Psoas muscle (tissue), 8 donors: ENCODE data around the gene IGSF6. TPM values are rescaled to one million over a fixed set of nuclear protein-coding genes. Genes with fewer than 3 reads are reported as not detected.
"Not testable (repeated sequence)": the region's sequence is repeated elsewhere in the genome, so short reads cannot be mapped to it uniquely, and the experiment has no call there.

ENCODE experiments used
- ATAC-seq, 4 donors: fragments of 200-7000 bp; cut with Tn5 transposase; one replicate each; pipeline ENCODE4 v1.9.1; 2020; ENCODE audit warnings: moderate library complexity in 3 of 4, mild to moderate bottlenecking in 2 of 4
- DNase-seq, 2 donors: peaks; one replicate each; pipeline ENCODE4 v3.0.0-alpha.2; 2020
- H3K27ac ChIP-seq: fragments of 200-600 bp; one replicate; pipeline ENCODE4 v1.8.0; 2022
- H3K27me3 ChIP-seq, 3 donors: fragments of 200-600 bp in 1 of 3; one replicate each; pipeline versions ENCODE4 v1.6.1 to v1.8.0; 2013 to 2022; ENCODE audit warnings: low read length in 2 of 3, mild to moderate bottlenecking in 2 of 3, moderate library complexity in 1 of 3; ENCODE audit not compliant: insufficient read depth in 3 of 3
- H3K36me3 ChIP-seq, 2 donors: fragments of 200-600 bp in 1 of 2; one replicate each; pipeline versions ENCODE4 v1.6.1 to v1.8.0; 2013 to 2022; ENCODE audit warnings: low read depth in 1 of 2, mild to moderate bottlenecking in 1 of 2, moderate library complexity in 1 of 2; ENCODE audit not compliant: insufficient read depth in 1 of 2
- H3K4me1 ChIP-seq: fragments of 200-600 bp; one replicate; pipeline ENCODE4 v1.8.0; 2022
- H3K4me3 ChIP-seq: fragments of 200-600 bp; one replicate; pipeline ENCODE4 v1.8.0; 2022; ENCODE audit warnings: mild to moderate bottlenecking
- H3K9me3 ChIP-seq: fragments of 200-600 bp; one replicate; pipeline ENCODE4 v1.8.0; 2022
- WGBS, 3 donors: extraction: QIAGEN DNeasy Blood & Tissue Kit; methylation state at CpG; one replicate each; pipeline versions ENCODE4 v1.1.6 to v1.1.7; 2013; 5-methylcytosine and 5-hydroxymethylcytosine counted together
- intact Hi-C, 2 donors: fragments of 100-400 bp; cut with DNase I; formaldehyde crosslinking; loops; one replicate each; pipeline versions ENCODE4 v1.11.0 to v1.14.2; 2022
- polyA plus RNA-seq, 3 donors: library from polyadenylated mRNA; stranded (reverse); fragments of 200-250 nt; gene quantifications; one replicate each; pipeline ENCODE4 v1.2.3, GENCODE V29; 2013
- total RNA-seq, 4 donors: library from RNA; stranded (reverse); fragmentation: NEBNext Ultra II Directional in 2 of 4; extraction: Animal tissue kit (Norgen Biotek cat#: 25700) in 2 of 4; gene quantifications; one replicate each; pipeline versions ENCODE4 v1.2.1 to v1.2.4, GENCODE V29; 2021 to 2023
- TF ChIP-seq, protein P1 (sequence below): fragments of 200-600 bp; IDR thresholded peaks from one replicate; pipeline ENCODE4 v1.8.0; 2022; ENCODE audit warnings: antibody characterized with exemption
- donor health status: healthy with polysubstance abuse.
- donor health status: DM: no; HTN: no; CAD: no; lungs with moderate emphysema.
- donor health status: Bipolar disorder and iron deficiency.
- donor health status: healthy.
- donor health status: DM: yes; HTN: yes; CAD: no.
- donor health status: DM: no; HTN: no; CAD: no.
- donor health status: DM: no; HTN: no; CAD: no.
- donor health status: DM: yes; HTN: yes; CAD: no.

Gene IGSF6
- total and polyA plus RNA-seq, 7 donors, result 0.15 to 3.0 (median 1.4) TPM

DNA sequence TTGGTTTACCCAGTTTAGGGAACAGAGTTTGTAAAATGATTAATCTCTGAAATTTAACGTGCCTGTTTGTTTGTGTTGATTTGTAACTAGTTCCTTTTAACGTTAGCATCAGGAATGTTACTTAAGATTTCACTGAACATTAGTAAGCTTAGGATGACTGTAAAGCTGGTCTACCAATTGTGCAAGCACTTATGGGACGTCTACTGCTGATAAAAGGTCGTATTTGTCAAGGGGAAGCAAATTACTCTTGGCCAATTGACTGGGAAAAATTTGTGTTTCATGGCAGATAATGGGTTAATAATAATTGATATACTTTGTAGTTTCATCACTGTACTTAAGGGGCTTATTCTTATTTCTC, 41.2 kb downstream of the IGSF6 start:
- TF ChIP-seq, protein P1, sequence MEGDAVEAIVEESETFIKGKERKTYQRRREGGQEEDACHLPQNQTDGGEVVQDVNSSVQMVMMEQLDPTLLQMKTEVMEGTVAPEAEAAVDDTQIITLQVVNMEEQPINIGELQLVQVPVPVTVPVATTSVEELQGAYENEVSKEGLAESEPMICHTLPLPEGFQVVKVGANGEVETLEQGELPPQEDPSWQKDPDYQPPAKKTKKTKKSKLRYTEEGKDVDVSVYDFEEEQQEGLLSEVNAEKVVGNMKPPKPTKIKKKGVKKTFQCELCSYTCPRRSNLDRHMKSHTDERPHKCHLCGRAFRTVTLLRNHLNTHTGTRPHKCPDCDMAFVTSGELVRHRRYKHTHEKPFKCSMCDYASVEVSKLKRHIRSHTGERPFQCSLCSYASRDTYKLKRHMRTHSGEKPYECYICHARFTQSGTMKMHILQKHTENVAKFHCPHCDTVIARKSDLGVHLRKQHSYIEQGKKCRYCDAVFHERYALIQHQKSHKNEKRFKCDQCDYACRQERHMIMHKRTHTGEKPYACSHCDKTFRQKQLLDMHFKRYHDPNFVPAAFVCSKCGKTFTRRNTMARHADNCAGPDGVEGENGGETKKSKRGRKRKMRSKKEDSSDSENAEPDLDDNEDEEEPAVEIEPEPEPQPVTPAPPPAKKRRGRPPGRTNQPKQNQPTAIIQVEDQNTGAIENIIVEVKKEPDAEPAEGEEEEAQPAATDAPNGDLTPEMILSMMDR, result no peak
- H3K27ac ChIP-seq, result peak overlapping the region; percentile 74
- H3K4me1 ChIP-seq, result peaks cover 48% of the 10 kb centered on the region
- peak in 2 of 4 donors; percentile 32 to 68 for ATAC-seq
- peaks cover 0 to 9% of the 10 kb centered on the region in 2 donors for H3K36me3 ChIP-seq
- H3K27me3 ChIP-seq, result no peaks in the 10 kb centered on the region
- DNase-seq, result no peak
- H3K9me3 ChIP-seq, result no peaks in the 10 kb centered on the region
- no peak overlapping the region for H3K4me3 ChIP-seq
- 43 to 51% (median 48%) methylated on average over 4 of the region's 4 CpGs for WGBS, 3 donors
- intact Hi-C loops, result no loop called here

DNA sequence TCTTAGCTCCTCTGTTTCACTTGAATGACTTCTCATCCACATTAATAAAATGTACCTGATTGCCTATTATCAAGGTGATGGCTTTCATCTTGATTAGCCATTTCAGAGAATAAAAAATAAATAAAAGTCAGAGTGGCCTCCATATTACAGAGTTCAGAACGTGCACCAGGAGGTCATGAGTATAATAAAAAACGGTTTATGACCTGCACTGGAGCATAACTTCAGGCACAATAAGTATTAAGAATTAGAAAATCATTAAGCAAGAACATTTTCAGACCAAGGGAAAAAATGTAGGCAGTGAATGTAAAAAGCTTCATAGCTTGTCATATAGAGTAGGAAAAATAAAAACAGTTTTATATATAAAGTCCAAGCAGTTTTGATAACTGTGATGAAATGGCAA, 41.6 kb downstream of the IGSF6 start:
- peaks cover 48% of the 10 kb centered on the region for H3K4me1 ChIP-seq
- DNase-seq (no peak), ATAC-seq (no peak)
- TF ChIP-seq, protein P1, result no peak
- intact Hi-C loops, result no loop called here
- no peaks in the 10 kb centered on the region for H3K27me3 ChIP-seq
- no peaks in the 10 kb centered on the region for H3K9me3 ChIP-seq
- peak overlapping the region; percentile 74 for H3K27ac ChIP-seq
- 48 to 62% (median 51%) methylated on average over 2 of the region's 2 CpGs for WGBS, 3 donors
- no peak overlapping the region for H3K4me3 ChIP-seq
- peaks cover 0 to 9% of the 10 kb centered on the region in 2 donors for H3K36me3 ChIP-seq

DNA sequence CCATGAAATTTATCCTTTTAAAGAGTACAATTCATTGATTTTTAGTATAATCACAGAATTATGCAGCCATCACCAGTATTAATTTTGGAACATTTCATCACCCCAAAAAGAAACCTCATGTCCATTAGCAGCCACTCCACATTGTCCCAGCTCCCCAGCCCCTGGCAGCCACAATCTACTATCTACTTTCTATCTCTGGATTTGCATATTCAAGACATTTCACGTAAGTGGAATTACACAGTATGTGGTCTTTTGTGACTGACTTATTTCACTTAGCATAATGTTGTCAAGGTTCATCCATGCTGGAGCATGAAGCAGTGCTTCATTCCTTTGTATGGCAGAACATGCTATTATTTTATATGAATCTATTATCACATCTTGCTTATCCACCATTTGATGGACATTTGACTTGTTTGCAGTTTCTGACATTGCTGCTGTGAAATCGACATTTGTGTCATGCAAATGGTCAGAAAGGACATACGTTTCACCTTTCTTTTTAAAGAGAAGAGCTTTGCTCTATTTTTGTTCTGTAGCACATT, 42.3 kb downstream of the IGSF6 start:
- H3K36me3 ChIP-seq, result peaks cover 0 to 9% of the 10 kb centered on the region in 2 donors
- TF ChIP-seq, protein P1, result no peak
- WGBS, 3 donors, result 41 to 76% (median 47%) methylated on average over 3 of the region's 3 CpGs
- DNase-seq (no peak), ATAC-seq (no peak)
- H3K27me3 ChIP-seq, result no peaks in the 10 kb centered on the region
- H3K4me1 ChIP-seq, result peaks cover 54% of the 10 kb centered on the region
- no peaks in the 10 kb centered on the region for H3K9me3 ChIP-seq
- H3K4me3 ChIP-seq, result no peak overlapping the region
- H3K27ac ChIP-seq, result no peak overlapping the region
- intact Hi-C loops, result no loop called here

DNA sequence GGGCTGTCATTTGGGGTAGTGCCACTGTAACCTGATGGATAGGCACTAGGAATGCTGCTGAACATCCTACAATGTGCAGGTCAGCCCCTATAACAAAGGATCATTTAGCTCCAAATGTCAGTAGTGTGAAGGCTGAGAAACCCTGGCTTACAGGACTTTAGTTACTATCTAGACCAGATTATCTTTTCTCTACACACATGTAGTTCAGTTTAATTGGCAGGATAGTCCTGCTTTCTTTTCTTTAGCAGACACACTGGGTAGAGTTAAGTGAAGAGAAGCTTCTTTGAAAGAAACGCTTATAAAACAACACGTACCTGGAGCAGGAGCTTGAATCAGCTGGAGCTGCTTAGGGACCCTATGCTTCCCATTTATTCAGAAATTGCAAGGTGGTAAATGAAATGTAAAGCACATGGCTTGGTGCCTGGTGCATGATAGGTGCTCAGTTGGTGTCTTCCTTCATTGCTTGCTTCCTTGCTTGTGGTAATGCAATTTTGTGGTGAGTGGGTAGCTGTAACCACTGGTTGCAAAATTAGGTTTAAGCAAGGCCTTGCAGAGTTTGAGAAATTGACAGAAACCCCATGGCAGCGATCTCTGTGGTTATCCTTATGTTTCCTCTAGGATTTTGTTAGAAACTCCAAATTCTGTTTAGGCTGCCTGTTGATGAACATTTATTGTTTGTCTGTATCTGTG, 43.6 kb downstream of the IGSF6 start:
- DNase-seq (no peak), ATAC-seq (no peak)
- Histone ChIP-seq H3K4me1 (peaks cover 65% of the 10 kb centered on the region), H3K4me3 (no peak overlapping the region), H3K36me3 (no peaks in the 10 kb centered on the region), H3K9me3 (no peaks in the 10 kb centered on the region), H3K27me3 (no peaks in the 10 kb centered on the region), H3K27ac (no peak overlapping the region)
- 84 to 87% (median 87%) methylated on average over 3 of the region's 3 CpGs for WGBS, 3 donors
- TF ChIP-seq, protein P1, result no peak
- intact Hi-C loops, result no loop called here

DNA sequence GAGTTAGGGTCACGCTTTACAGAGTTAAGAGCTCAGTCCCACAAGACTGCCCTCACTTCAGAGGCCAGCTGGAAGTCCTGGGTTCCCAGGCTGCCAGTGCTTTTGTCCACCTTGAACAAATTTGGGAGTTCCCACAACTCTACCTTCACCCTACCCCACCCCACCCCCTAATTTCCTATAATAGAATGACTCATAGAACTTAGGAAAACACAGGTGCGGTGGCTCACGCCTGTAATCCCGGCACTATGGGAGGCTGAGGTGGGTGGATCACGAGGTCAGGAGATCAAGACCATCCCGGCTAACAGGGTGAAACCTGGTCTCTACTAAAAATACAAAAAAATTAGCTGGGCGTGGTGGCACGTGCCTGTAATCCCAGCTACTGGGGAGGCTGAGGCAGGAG, 46.6 kb downstream of the IGSF6 start:
- 91 to 94% (median 93%) methylated on average over 8 of the region's 8 CpGs for WGBS, 3 donors
- H3K27me3 ChIP-seq, H3K9me3 ChIP-seq, intact Hi-C loops, H3K36me3 ChIP-seq, H3K27ac ChIP-seq, DNase-seq, ATAC-seq, H3K4me3 ChIP-seq: not testable (repeated sequence)
- H3K4me1 ChIP-seq, result peaks cover 71% of the 10 kb centered on the region
